HEK293 (cell line): ENCODE results near the gene KCTD17.
A peak's percentile ranks its signal among the peaks of the same experiment; 100 is the strongest.

Experiments
- CTCF ChIA-PET: fragments of 350-600 bp; formaldehyde crosslinking; extraction: SDS; loops from one replicate; lab custom pipeline; 2021; ENCODE audit warnings: antibody characterized with exemption; lab: Yijun Ruan, JAX
- POLR2A ChIA-PET: fragments of 300-600 bp; formaldehyde crosslinking; extraction: SDS; loops from one replicate; lab custom pipeline; 2020; ENCODE audit warnings: antibody characterized with exemption, inconsistent platforms; lab: Yijun Ruan, JAX
- H3K27ac ChIP-seq: fragments of 200-500 bp; sonication (Bioruptor generic); 2 replicates; pipeline ENCODE4 v1.5.1; 2014; ENCODE audit warnings: low read depth, low read length, control low read depth, inconsistent platforms; ENCODE audit errors: extremely low read depth
- H3K36me3 ChIP-seq, 2 experiments: fragments of 200-500 bp in 1 of 2; sonication (Bioruptor generic) in 1 of 2; 1 replicate in 1 of 2; 2 replicates in 1 of 2; pipeline ENCODE4 v1.5.1; 2014 to 2017; ENCODE audit warnings: inconsistent platforms in 2 of 2, low read length in 2 of 2; ENCODE audit not compliant: control insufficient read depth in 2 of 2, insufficient read depth in 1 of 2
- H3K4me1 ChIP-seq: fragments of 200-500 bp; sonication (Bioruptor generic); 2 replicates; pipeline ENCODE4 v1.5.1; 2014; ENCODE audit warnings: mild to moderate bottlenecking, low read length, inconsistent platforms; ENCODE audit not compliant: control insufficient read depth, insufficient read depth
- H3K4me3 ChIP-seq: 2 replicates; pipeline ENCODE4 v1.5.1; 2011; ENCODE audit warnings: low read depth, mild to moderate bottlenecking, control low read depth, low read length, moderate library complexity
- H3K9me3 ChIP-seq: fragments of 200-500 bp; sonication (Bioruptor generic); 2 replicates; pipeline ENCODE4 v1.5.1; 2014; ENCODE audit warnings: low read depth, low read length, inconsistent platforms; ENCODE audit not compliant: control insufficient read depth, insufficient read depth
- GFI1B ChIP-seq: fragments of 450-650 bp; formaldehyde crosslinking; IDR thresholded peaks from 2 replicates; pipeline ENCODE4 v1.5.1; 2016; ENCODE audit warnings: missing biosample characterization, missing genetic modification characterization
- KLF16 ChIP-seq: fragments of 450-650 bp; formaldehyde crosslinking; IDR thresholded peaks from 2 replicates; pipeline ENCODE4 v1.5.1; 2017; ENCODE audit warnings: missing biosample characterization, missing genetic modification characterization
- ZBTB26 ChIP-seq: fragments of 450-650 bp; formaldehyde crosslinking; optimal IDR thresholded peaks from 2 replicates; pipeline ENCODE3; 2016; ENCODE audit warnings: missing biosample characterization, mild to moderate bottlenecking, missing genetic modification characterization
- ZBTB6 ChIP-seq: fragments of 450-650 bp; formaldehyde crosslinking; IDR thresholded peaks from 2 replicates; pipeline ENCODE4 v1.5.1; 2017; ENCODE audit warnings: missing biosample characterization, missing genetic modification characterization
- ZFP69B ChIP-seq: fragments of 450-650 bp; formaldehyde crosslinking; IDR thresholded peaks from 2 replicates; pipeline ENCODE4 v1.5.1; 2016; ENCODE audit warnings: missing biosample characterization, missing genetic modification characterization
- ZNF280D ChIP-seq: fragments of 450-650 bp; formaldehyde crosslinking; IDR thresholded peaks from 2 replicates; pipeline ENCODE4 v1.5.1; 2016; ENCODE audit warnings: missing biosample characterization, missing genetic modification characterization
- ZNF473 ChIP-seq: fragments of 450-650 bp; formaldehyde crosslinking; IDR thresholded peaks from 2 replicates; pipeline ENCODE4 v1.5.1; 2017; ENCODE audit warnings: missing biosample characterization, missing genetic modification characterization
- ZNF555 ChIP-seq: fragments of 450-650 bp; formaldehyde crosslinking; conservative IDR thresholded peaks from 2 replicates; pipeline ENCODE4 v1.5.1; 2017; ENCODE audit warnings: missing biosample characterization, mild to moderate bottlenecking, missing genetic modification characterization, inconsistent platforms
- ZNF626 ChIP-seq: fragments of 450-650 bp; sonication (Bioruptor Pico); formaldehyde crosslinking; IDR thresholded peaks from 2 replicates; pipeline ENCODE4 v1.5.1; 2018; ENCODE audit warnings: missing biosample characterization, missing genetic modification characterization, inconsistent platforms
- ZNF692 ChIP-seq: fragments of 450-650 bp; formaldehyde crosslinking; IDR thresholded peaks from 2 replicates; pipeline ENCODE4 v1.5.1; 2016; ENCODE audit warnings: missing biosample characterization, missing genetic modification characterization
- ZNF768 ChIP-seq: fragments of 450-650 bp; formaldehyde crosslinking; IDR thresholded peaks from 2 replicates; pipeline ENCODE4 v1.5.1; 2018; ENCODE audit warnings: missing biosample characterization, mild to moderate bottlenecking, missing genetic modification characterization
- ZNF792 ChIP-seq: fragments of 450-650 bp; formaldehyde crosslinking; IDR thresholded peaks from 2 replicates; pipeline ENCODE4 v1.5.1; 2016; ENCODE audit warnings: missing biosample characterization, missing genetic modification characterization

Gene KCTD17

GRCh38 chr22:37054056-37054395 lies 2.5 kb downstream of the KCTD17 start:
- ChIA-PET CTCF (interaction anchor here (0.8 to 2.6 kb wide), 2 partner anchors 32 to 146 kb away, joined by 3 to 9 read pairs; no protein-coding TSS in a partner anchor), POLR2A (interaction anchor here (0.5 kb wide), 1 partner anchor 9 kb away, joined by 3 read pairs; no protein-coding TSS in a partner anchor)
- H3K4me1 ChIP-seq, result peaks cover 5% of the 10 kb centered on the region; the same call in 1 of the 2 replicates
- peaks cover 0 to 63% of the 10 kb centered on the region in 2 experiments; a peak in 1 of 3 replicates for H3K36me3 ChIP-seq
- H3K27ac ChIP-seq, result no peak overlapping the region
- H3K9me3 ChIP-seq, result no peaks in the 10 kb centered on the region
- H3K4me3 ChIP-seq, result no peak overlapping the region
- TF ChIP-seq ZNF792 (tag by site-specific recombination) (no peak), ZNF280D (tag by site-specific recombination) (no peak), ZBTB6 (tag by site-specific recombination) (no peak), ZNF768 (no peak), ZBTB26 (tag by site-specific recombination) (no peak), ZNF473 (no peak)

- POLR2A ChIA-PET, result interaction anchor here (0.5 kb wide), 1 partner anchor 10 kb away, joined by 3 read pairs; no protein-coding TSS in a partner anchor
- CTCF ChIA-PET, result interaction anchor here (0.7 to 2.6 kb wide), 6 partner anchors 9 to 202 kb away, joined by 3 to 9 read pairs (median 4); no protein-coding TSS in a partner anchor
- H3K9me3 ChIP-seq, result no peaks in the 10 kb centered on the region
- peaks cover 0 to 70% of the 10 kb centered on the region in 2 experiments; a peak in 1 of 3 replicates for H3K36me3 ChIP-seq
- no peak overlapping the region for H3K4me3 ChIP-seq
- peaks cover 5% of the 10 kb centered on the region; the same call in 1 of the 2 replicates for H3K4me1 ChIP-seq
- H3K27ac ChIP-seq, result no peak overlapping the region
- TF ChIP-seq ZNF768 (0 out of 2 replicates have a peak, but pooled peaks have one; percentile 11), ZNF626 (tag by site-specific recombination) (no peak)
Measured at GRCh38 chr22:37054600-37055365, 3.2 kb downstream of the KCTD17 start.

- peaks cover 5% of the 10 kb centered on the region; the same call in 1 of the 2 replicates for H3K4me1 ChIP-seq
- ChIA-PET POLR2A (no interaction called here), CTCF (interaction anchor here (1.5 to 2.6 kb wide), 2 partner anchors 144 to 200 kb away, joined by 4 to 9 read pairs; no protein-coding TSS in a partner anchor)
- peaks cover 0 to 85% of the 10 kb centered on the region in 2 experiments; a peak in 2 of 3 replicates for H3K36me3 ChIP-seq
- TF ChIP-seq GFI1B (no peak), KLF16 (no peak), ZFP69B (tag by site-specific recombination) (no peak), ZNF555 (tag by site-specific recombination) (no peak), ZNF692 (no peak)
- no peak overlapping the region for H3K4me3 ChIP-seq
- H3K27ac ChIP-seq, result no peak overlapping the region
- H3K9me3 ChIP-seq, result no peaks in the 10 kb centered on the region
Measured at GRCh38 chr22:37056246-37056645, 4.7 kb downstream of the KCTD17 start.
